Endothelial cell of umbilical vein (primary cell): Measurements from ENCODE around the gene PLEKHA8.

ENCODE experiments used
- CTCF ChIP-seq, 2 donors: IDR thresholded peaks; 1 replicate in 1 of 2; 2 replicates in 1 of 2; pipeline ENCODE4 v1.5.1; 2011; ENCODE audit warnings: low read length in 2 of 2, mild to moderate bottlenecking in 2 of 2, moderate library complexity in 2 of 2, control low read depth in 1 of 2, inconsistent platforms in 1 of 2, low read depth in 1 of 2; ENCODE audit not compliant: insufficient read depth in 1 of 2; ENCODE audit errors: extremely low read depth in 1 of 2
- EZH2 ChIP-seq: IDR thresholded peaks from 2 replicates; pipeline ENCODE4 v1.6.1; 2012; ENCODE audit warnings: borderline replicate concordance, low read depth, mild to moderate bottlenecking, moderate library complexity, low read length, inconsistent platforms; ENCODE audit not compliant: severe bottlenecking
- FOS ChIP-seq: IDR thresholded peaks from 2 replicates; pipeline ENCODE4 v1.6.1; 2011; ENCODE audit warnings: mild to moderate bottlenecking, low read length, moderate library complexity, borderline replicate concordance; ENCODE audit not compliant: insufficient read depth
- MYC ChIP-seq: IDR thresholded peaks from one replicate; pipeline ENCODE4 v1.6.1; 2011; ENCODE audit warnings: mild to moderate bottlenecking, low read depth, low read length
- POLR2A ChIP-seq: IDR thresholded peaks from 2 replicates; pipeline ENCODE4 v1.6.1; 2012; ENCODE audit warnings: low read depth, mild to moderate bottlenecking, control low read depth, low read length
- POLR2AphosphoS5 ChIP-seq: IDR thresholded peaks from 2 replicates; pipeline ENCODE4 v1.6.1; 2012; ENCODE audit warnings: low read depth, mild to moderate bottlenecking, control low read depth, low read length, moderate library complexity; ENCODE audit not compliant: insufficient read depth
- TF ChIP-seq, protein P1 (sequence below): IDR thresholded peaks from 2 replicates; pipeline ENCODE4 v1.6.1; 2011; ENCODE audit not compliant: insufficient read depth, insufficient read length

DNA sequence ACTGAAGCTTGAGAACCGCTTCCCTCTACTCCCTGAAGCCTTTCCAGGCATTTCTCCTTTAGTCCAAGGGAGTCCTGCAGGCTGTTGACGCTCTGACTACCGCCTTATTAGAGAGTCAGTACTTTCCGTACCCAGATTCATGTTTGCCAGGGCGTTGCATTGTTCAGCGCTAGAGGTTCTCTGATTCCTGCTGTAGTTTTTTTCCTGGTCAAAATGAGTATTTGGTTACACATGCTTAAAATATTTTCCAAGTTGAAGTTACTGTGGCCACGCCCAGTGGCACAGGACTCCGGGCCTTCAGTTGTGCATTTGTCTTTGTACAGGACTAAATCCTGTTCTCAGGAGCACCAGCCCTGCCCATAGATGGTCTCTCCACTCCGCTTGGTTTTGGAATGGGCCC lies 114.5 kb downstream of the PLEKHA8 start:
- TF ChIP-seq CTCF (IDR thresholded peaks at IDR 0.05; ENCODE audit: extremely low read depth in 1 of 2, insufficient read depth in 1 of 2, low read depth in 1 of 2, low read length in 2 of 2) (no peak), POLR2AphosphoS5 (no peak), MYC (no peak), FOS (no peak), POLR2A (peak; percentile 33), EZH2 (no peak)
- TF ChIP-seq, protein P1, sequence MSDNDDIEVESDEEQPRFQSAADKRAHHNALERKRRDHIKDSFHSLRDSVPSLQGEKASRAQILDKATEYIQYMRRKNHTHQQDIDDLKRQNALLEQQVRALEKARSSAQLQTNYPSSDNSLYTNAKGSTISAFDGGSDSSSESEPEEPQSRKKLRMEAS, result no peak
